Measurements from ENCODE around the gene PARP8.
"Not testable (repeated sequence)": the region's sequence is repeated elsewhere in the genome, so short reads cannot be mapped to it uniquely, and the experiment has no call there.

The PARP8 gene

GRCh38 chr5:50684721-50685120 lies 18.3 kb downstream of the PARP8 start:
- no peak for DNase-seq

DNA sequence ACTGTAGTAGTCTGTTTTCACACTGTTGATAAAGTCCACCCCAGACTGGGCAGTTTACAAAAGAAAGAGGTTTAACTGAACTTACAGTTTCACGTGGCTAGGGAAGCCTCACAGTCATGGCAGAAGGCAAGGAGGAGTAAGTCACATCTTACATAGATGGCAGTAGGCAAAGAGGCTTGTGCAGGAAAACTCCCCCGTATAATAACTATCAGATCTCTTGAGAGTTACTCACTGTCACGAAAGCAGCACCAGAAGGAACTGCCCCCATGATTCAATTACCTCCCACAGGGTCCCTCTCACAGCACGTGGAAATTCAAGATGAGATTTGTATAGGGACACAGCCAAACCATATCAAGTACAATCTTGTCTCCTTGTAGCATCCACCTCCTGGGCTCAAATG lies 21.1 kb downstream of the PARP8 start:
- no peak for DNase-seq

DNA sequence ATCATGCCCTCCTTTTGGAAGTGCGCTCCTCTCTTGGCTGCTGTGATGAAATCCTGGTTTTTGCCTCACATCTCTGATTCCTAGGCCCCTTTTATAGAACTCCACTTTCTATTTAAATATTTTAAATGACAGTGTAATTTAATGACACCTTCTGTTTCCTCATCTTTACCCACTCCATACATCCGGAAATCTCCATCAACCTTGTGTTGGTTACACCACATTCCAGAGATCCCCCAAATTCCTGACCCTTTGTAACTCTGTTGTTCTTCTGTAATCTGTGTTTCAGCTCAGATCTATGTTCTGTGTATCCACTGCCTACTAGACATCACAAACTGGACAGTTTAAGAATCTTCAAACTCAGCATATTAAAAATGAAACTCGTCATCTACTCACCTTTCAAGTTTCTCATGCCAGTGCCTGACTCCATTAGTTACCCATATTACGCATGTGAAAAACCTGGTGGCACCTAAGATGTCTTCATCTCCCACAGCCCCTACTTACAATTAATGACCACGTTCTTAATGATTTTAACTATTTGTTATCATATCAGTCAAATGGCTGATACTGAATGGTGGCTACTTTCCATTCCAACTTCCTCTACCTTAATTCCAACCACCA lies 25.1 kb downstream of the PARP8 start:
- DNase-seq = no peak

DNA sequence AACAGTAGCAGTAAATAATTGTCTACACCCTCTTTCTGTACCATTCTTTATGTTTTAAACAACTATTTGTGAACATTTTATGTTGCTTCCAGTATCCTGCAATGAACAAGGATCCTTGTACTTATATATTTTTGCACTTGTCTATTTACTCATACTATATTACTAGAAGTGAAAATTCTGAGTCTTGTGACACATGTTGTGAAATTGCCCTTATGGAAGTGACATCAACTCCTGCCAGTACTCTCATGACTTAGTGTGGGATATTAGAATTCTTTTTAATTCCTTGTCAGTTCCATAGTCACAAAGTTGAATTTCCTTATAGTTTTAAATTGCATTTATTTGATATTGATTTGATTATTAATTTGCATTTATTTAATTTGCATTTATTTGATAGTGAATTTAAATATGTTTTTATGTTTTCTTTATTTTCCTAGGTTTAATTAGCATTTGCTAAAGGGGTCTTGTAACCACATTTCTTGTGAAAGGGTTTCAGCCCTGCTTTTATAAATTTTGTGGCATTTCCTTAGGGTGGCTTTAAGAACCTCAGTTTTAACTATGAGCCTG lies 27.7 kb downstream of the PARP8 start:
- DNase-seq = no peak

DNA sequence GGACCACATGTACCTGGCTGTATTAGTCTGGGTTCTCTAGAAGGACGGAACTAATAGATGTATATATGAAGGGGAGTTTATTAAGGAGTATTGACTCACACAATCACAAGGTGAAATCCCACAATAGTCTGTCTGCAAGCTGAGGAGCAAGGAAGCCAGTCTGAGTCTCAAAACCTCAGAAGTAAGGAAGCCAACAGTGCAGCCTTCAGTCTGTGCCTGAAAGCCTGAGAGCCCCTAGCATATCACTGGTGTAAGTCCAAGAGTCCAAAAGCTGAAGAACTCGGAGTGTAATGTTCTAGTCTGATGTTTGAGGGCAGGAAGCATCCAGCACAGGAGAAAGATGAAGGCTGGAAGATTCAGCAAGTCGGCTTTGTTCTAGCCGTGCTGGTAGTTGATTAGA lies 28.2 kb downstream of the PARP8 start:
- DNase-seq = not testable (repeated sequence)

DNA sequence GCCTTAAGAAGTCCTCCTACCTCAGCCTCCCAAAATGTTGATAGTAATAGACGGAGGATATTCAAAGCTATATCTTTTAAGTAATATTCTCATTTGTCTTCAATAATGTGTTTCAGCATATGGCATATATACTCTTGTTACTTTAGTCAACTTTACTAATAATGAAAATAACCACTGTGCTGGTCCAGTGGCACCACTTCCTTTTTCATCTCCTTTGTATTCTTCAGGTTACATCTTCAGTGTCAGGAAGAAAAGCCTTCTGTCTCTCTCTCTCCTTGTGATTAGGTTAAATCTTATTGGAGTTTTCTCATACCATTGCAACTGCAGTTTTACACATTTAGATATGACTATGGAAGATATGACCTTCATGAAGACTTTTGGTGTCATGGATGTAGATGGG lies 31.3 kb downstream of the PARP8 start:
- no peak for DNase-seq

GRCh38 chr5:50699737-50700136 lies 33.3 kb downstream of the PARP8 start:
- no peak for DNase-seq

GRCh38 chr5:50700706-50701105 lies 34.3 kb downstream of the PARP8 start:
- no peak for DNase-seq

DNA sequence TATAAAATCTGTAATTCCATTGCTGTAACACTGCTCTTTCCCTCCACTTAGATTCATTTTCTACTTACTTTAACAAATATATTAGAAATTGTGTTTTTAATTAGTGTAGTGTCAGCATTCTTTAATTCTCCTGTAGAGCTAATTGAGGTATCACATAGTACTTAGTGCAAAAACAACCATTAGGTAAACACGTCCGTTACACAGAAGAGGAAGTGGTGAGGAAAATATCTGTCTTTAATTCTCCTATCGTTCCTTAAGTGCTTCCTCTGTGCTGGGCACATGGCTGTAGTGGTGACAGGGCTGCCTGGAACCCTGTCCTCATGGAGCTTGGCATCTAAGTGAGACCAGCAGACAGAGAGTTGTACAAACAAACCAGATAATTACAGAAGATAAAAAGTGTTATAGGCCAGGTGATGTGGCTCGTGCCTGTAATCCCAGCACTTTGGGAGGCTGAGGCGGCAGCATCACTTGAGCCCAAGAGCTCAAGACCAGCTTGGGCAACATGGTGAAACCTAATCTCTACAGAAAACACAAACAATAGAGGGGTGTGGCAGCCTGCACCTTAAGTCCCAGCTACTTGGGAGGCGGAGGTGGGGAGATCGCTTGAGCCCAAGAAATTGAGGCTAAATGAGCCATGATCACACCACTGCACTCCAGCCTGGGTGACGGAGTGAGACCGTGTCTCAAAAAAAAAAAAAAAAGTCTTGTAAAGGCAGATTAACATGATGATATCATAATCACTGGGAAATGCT lies 36.4 kb downstream of the PARP8 start:
- no peak for DNase-seq

- DNase-seq = no peak
Measured at GRCh38 chr5:50703367-50703666, 36.9 kb downstream of the PARP8 start.

DNA sequence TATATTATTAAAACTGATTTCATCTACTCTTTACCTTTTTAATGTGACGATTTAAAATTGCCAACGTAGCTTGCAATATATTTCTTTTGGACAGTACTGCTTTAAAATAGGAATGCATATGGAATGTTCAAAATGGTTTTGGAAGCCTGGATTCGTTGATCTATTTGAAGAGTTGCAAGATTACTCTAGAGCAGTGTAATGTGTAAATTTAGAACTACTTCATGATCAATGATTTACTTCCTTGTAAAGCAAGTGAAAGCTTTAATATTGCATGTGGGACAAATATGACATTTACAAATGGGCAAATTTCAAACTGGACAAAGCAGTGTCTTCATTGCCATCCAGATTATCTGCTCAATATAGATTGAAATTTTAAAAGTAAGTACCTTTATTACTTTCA lies 38.3 kb downstream of the PARP8 start:
- no peak for DNase-seq

GRCh38 chr5:50709471-50709870 lies 43.0 kb downstream of the PARP8 start:
- DNase-seq = no peak

GRCh38 chr5:50710838-50711237 lies 44.4 kb downstream of the PARP8 start:
- no peak for DNase-seq

DNA sequence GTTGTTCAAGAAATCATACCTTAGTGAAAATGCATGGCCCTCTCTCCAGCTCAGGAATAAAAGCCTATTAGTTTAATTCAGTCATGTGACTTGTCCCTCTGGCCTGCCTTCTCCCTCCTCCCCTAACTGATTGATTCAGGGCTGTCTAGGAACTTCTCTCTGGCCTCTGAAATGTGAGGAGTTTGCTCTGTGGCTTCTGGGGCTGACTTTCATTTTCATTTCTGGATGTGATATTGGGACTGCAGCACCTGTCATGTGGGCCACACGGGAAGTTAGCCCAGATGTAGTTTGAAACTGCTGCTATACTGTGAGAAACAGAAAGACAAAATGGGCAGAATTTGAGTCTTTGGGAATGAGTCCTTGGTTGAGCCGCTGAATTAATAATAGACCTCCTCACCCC lies 44.8 kb downstream of the PARP8 start:
- peak; percentile 1 for DNase-seq

DNA sequence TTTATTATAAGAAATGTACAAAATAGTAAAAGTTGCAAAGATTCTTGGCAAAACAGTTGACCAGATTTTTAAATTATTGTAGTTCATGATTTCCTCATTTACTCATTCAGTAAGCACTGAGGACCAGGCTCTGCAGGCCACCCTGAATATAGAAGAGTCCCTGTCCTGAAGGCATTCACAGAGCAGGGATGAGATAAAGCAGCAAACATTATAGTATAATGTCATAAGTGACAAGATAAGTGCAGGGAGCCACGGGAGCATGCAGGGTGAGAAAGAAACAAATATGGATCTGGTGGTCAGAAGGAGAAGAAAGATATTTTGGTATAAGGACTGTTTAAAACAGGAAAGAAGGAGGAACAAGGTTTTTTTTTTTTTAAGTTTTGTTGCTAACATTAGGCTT lies 46.0 kb downstream of the PARP8 start:
- no peak for DNase-seq

- no peak for DNase-seq
Measured at GRCh38 chr5:50715001-50715400, 48.6 kb downstream of the PARP8 start.

- DNase-seq = no peak
Measured at GRCh38 chr5:50716134-50716533, 49.7 kb downstream of the PARP8 start.

DNA sequence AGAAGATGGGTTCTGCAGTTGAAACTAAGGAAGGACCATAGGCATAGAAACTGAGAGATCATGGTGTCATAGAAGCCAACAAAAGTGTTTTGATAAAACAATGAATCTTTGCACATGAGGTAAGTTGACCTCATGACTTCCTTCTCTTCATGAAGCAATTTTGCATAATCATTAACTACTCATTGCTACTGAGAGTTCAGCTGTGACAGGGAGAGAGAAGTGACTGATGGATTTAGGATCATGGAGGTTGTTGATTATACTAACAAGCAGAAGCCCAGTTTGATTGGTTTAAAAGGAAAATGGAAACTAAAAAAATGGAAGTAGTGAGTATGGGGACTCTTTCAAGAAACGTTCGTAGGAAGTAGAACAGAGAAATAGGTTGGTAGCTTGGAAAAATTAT lies 51.2 kb downstream of the PARP8 start:
- DNase-seq = no peak

DNA sequence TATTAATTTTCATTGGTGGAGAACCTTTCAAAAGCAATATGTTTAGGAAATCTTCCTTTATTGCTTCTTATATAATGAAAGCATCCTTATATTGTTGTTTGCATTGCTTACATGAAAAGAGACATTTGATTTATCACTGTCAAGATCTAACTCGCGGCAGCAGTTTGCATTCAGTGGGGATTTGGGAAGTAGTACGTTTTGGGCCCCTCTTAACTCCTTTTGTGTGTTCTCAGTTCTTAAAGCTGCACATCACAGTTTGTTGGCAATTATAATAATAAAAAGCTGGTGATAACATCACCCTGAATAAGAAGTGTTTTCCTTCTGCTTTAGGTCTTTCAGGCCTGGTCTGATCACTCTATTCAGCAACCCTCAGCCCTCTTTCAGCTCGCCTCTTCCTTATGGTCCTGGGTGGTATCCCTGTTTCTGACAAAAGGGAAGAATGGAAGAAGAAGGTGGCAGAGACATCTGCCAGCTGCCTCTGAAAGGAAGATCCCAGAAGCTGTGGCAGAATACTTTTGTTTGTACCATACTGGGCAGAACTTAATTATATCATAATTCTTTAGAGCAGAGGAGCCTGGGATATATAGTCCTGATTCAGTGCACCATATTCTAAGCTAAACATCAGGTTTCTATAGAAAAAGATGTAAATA lies 53.7 kb downstream of the PARP8 start:
- DNase-seq = no peak

DNA sequence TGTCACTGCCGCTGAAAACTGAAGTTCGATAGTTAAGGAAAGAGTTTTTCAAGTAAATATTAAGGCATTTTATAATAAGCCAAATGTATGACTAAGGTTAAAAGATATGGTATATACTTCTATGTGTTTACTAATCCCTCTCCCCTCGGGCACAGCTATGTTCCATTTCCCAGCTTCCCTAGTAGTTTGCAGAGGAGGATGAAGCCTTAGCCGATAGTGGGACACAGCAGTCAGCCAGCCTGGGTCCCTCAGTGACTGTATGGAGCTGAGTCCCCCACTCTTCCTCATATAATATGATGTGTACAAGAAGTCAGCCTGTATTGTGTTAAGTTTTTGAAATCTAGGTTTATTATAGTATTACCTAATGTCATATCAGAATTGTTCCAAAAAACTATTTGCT lies 55.8 kb downstream of the PARP8 start:
- no peak for DNase-seq

- no peak for DNase-seq
Measured at GRCh38 chr5:50724262-50724661, 57.8 kb downstream of the PARP8 start.

DNA sequence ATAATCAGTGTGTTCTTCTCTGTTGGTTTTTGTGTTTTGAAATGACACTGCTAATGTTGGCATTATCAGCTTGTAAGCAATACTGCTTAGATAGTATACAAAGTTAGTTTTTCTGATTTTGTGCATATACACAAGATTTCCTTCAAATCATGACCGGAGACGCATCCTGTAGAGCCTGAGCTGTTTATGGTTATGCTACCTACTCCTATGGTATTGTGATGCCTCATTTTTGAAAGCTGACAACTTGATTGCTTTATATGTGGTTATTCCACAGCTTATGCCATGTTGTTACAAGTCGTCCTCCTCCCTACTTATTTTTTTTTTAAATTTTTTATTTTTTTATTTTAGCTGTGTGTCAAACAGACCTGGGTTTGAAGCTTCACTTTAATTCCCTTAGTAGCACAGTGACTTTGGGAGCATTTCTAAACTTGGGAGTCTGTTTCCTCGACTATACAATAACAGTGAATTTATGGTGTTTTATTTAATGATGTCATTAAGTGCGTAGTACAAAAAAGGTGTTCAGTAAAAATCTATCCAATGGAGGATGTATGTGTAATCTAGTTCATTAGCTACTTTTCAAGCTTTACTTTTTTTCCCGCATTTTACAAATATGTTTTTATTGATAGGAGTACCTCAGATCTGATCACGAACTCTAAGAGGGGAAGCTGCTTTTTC lies 59.5 kb downstream of the PARP8 start:
- no peak for DNase-seq

DNA sequence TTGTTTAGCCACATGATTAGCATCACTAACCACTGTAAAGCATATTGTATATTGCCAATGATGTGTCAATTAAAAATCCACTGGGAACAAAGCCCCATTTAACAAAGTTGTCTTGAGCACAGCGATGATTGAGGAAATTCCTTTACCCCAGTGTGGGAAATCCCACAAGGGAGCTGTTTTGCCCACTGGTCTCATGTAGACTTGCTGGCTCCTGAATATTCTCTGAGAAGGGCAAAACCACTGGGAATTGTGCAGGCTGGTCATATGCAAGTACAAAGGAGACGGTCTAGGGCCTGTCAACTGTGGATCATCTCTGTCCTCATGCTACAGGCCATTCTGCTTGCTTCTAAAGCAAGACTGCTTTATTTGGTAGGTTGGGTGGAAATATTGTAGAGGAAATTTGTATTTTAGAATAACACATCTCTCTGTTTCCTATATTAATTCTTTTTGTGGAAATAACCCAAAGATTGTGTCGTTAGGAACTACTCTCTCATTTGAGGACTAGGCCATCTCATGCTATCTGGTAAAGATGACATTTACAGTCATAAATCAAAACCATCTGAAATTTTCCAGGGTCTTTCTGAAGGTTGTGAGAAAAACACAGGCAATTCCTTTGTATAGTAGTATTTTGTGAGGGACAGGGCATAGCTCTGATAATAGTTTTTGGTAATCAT lies 60.2 kb downstream of the PARP8 start:
- no peak for DNase-seq

Measured in midbrain (tissue), 1 donor.